Lower leg skin (tissue), 4 donors: ENCODE measurements around the gene RALY. TPM values are rescaled to one million over a fixed set of nuclear protein-coding genes. Genes with fewer than 3 reads are reported as not detected.

Experiments
- DNase-seq, 2 donors: peaks; one replicate each; pipeline ENCODE4 v3.0.0-alpha.2; 2019; ENCODE audit warnings: low spot score in 2 of 2
- H3K4me3 ChIP-seq: fragments of 200-600 bp; sonication (generic); 2 replicates; pipeline ENCODE4 v1.5.1; 2017; ENCODE audit warnings: mild to moderate bottlenecking, low read depth; ENCODE audit not compliant: poor library complexity, severe bottlenecking
- CTCF ChIP-seq, 3 donors: fragments of 450-650 bp; IDR thresholded peaks; one replicate each; pipeline ENCODE4 v1.5.1; 2016; ENCODE audit warnings: antibody characterized with exemption in 3 of 3, mild to moderate bottlenecking in 3 of 3, moderate library complexity in 2 of 3
- POLR2A ChIP-seq, 2 donors: fragments of 450-650 bp; IDR thresholded peaks; one replicate each; pipeline ENCODE4 v1.6.1; 2016 to 2017; ENCODE audit warnings: antibody characterized with exemption in 2 of 2, mild to moderate bottlenecking in 1 of 2, moderate library complexity in 1 of 2
- WGBS, 2 donors: methylation state at CpG; one replicate each; pipeline ENCODE4 v1.1.5; 2018; 5-methylcytosine and 5-hydroxymethylcytosine counted together
- intact Hi-C: fragments of 100-400 bp; cut with DNase I; formaldehyde crosslinking; loops from one replicate; pipeline ENCODE4 v1.15.0; 2023; ENCODE audit warnings: low total_unique reads
- total RNA-seq, 4 donors: library from RNA; depleted of rRNA; stranded (reverse); fragments of >200 nt; gene quantifications; one replicate each; pipeline ENCODE4 v1.1.0, GENCODE V29; 2016

RALY gene
- total RNA-seq, 4 donors from 2014 or later: 92.2 to 113 (median 98.6) TPM

- TF ChIP-seq POLR2A (IDR thresholded peaks at IDR 0.05) (no peak), CTCF (IDR thresholded peaks at IDR 0.05) (no peak)
- no peak overlapping the region for H3K4me3 ChIP-seq
- intact Hi-C loops: no loop called here
- no peak for DNase-seq
- 91% methylated on average over 19 to 20 of the region's 20 CpGs for WGBS, 2 donors
Observed at GRCh38 chr20:34076952-34077351, 83.2 kb downstream of the RALY start.

- no peak overlapping the region for H3K4me3 ChIP-seq
- TF ChIP-seq POLR2A (IDR thresholded peaks at IDR 0.05): no peak
- TF ChIP-seq CTCF (IDR thresholded peaks at IDR 0.05): no peak
- WGBS, 2 donors: 100% methylated on average over 5 of the region's 5 CpGs
- intact Hi-C loops: no loop called here
- no peak for DNase-seq
Observed at GRCh38 chr20:34078540-34078939, 84.8 kb downstream of the RALY start.

GRCh38 chr20:34079818-34080217, 86.1 kb downstream of the RALY start:
- no peak overlapping the region for H3K4me3 ChIP-seq
- 94 to 96% methylated on average over 6 of the region's 6 CpGs for WGBS, 2 donors
- TF ChIP-seq POLR2A (IDR thresholded peaks at IDR 0.05): no peak
- TF ChIP-seq CTCF (IDR thresholded peaks at IDR 0.05): no peak
- intact Hi-C loops: no loop called here
- no peak for DNase-seq

- H3K4me3 ChIP-seq: no peak overlapping the region
- intact Hi-C loops: no loop called here
- no peak for DNase-seq
- TF ChIP-seq CTCF (IDR thresholded peaks at IDR 0.05): no peak
- WGBS, 2 donors: 87 to 88% methylated on average over 8 of the region's 8 CpGs
Observed at GRCh38 chr20:34082232-34082887, 88.6 kb downstream of the RALY start.

GRCh38 chr20:34083137-34083536, 89.4 kb downstream of the RALY start:
- no peak overlapping the region for H3K4me3 ChIP-seq
- peak; percentile 41 to 89 for DNase-seq
- no peak for TF ChIP-seq POLR2A (IDR thresholded peaks at IDR 0.05)
- TF ChIP-seq CTCF (IDR thresholded peaks at IDR 0.05): no peak
- intact Hi-C loops: no loop called here
- 11 to 32% methylated on average over 7 of the region's 7 CpGs for WGBS, 2 donors

- intact Hi-C loops: no loop called here
- WGBS, 2 donors: 95 to 100% methylated on average over 2 of the region's 2 CpGs
- DNase-seq: peak in 1 of 2 donors; percentile 52
- no peak for TF ChIP-seq CTCF (IDR thresholded peaks at IDR 0.05)
- no peak for TF ChIP-seq POLR2A (IDR thresholded peaks at IDR 0.05)
- no peak overlapping the region for H3K4me3 ChIP-seq
Observed at GRCh38 chr20:34083781-34084180, 90.1 kb downstream of the RALY start.
